MM.1S (cell line): ENCODE results near the gene PLEKHG1.

Experiments used
- DNase-seq: peaks from one replicate; pipeline ENCODE4 v3.0.0-alpha.2; 2015
- H2AFZ ChIP-seq: fragments of 300-600 bp; sonication (generic); 2 replicates; pipeline ENCODE4 v1.6.0; 2016; ENCODE audit warnings: antibody characterized with exemption, low read length
- H3F3A ChIP-seq: fragments of 300-600 bp; sonication (generic); 2 replicates; pipeline ENCODE4 v1.6.1; 2016; ENCODE audit warnings: mild to moderate bottlenecking, antibody characterized with exemption, low read length, moderate library complexity, mixed read lengths; ENCODE audit not compliant: insufficient read depth
- H3K27ac ChIP-seq: fragments of 300-600 bp; sonication (generic); 2 replicates; pipeline ENCODE4 v1.5.1; 2016; ENCODE audit warnings: mild to moderate bottlenecking, low read length
- H3K27me3 ChIP-seq: fragments of 300-600 bp; sonication (generic); replicated peaks from 2 replicates; pipeline ENCODE4 v1.6.0; 2016; ENCODE audit warnings: low read length; ENCODE audit not compliant: insufficient read depth
- H3K36me3 ChIP-seq: fragments of 300-600 bp; sonication (generic); replicated peaks from 2 replicates; pipeline ENCODE4 v1.6.1; 2016; ENCODE audit warnings: mild to moderate bottlenecking, low read length, mixed read lengths; ENCODE audit not compliant: insufficient read depth
- H3K4me1 ChIP-seq: fragments of 300-600 bp; sonication (generic); 2 replicates; pipeline ENCODE4 v1.6.1; 2016; ENCODE audit warnings: low read length, mixed read lengths
- H3K4me2 ChIP-seq: fragments of 300-600 bp; sonication (generic); 2 replicates; pipeline ENCODE4 v1.6.0; 2016; ENCODE audit warnings: low read depth, low read length
- H3K4me3 ChIP-seq: fragments of 300-600 bp; sonication (generic); 2 replicates; pipeline ENCODE4 v1.5.1; 2016; ENCODE audit warnings: low read length, mixed read lengths
- H3K79me2 ChIP-seq: fragments of 300-600 bp; sonication (generic); 2 replicates; pipeline ENCODE4 v1.6.1; 2016; ENCODE audit warnings: mixed run types, low read length, mixed read lengths
- H3K9ac ChIP-seq: fragments of 300-600 bp; sonication (generic); 2 replicates; pipeline ENCODE4 v1.6.1; 2016; ENCODE audit warnings: low read length, mixed read lengths
- H3K9me2 ChIP-seq: fragments of 300-600 bp; sonication (generic); replicated peaks from 2 replicates; pipeline ENCODE4 v1.6.1; 2016; ENCODE audit warnings: mild to moderate bottlenecking, low read length, mixed read lengths; ENCODE audit not compliant: insufficient read depth
- H3K9me3 ChIP-seq: fragments of 300-600 bp; sonication (generic); replicated peaks from 2 replicates; pipeline ENCODE4 v1.6.1; 2016; ENCODE audit warnings: mild to moderate bottlenecking, low read length, mixed read lengths; ENCODE audit not compliant: insufficient read depth
- H4K20me1 ChIP-seq: fragments of 300-600 bp; sonication (generic); 2 replicates; pipeline ENCODE4 v1.6.1; 2016; ENCODE audit warnings: mild to moderate bottlenecking, low read length, moderate library complexity, mixed read lengths; ENCODE audit not compliant: insufficient read depth
- CTCF ChIP-seq: fragments of 300-600 bp; sonication (generic); IDR thresholded peaks from 2 replicates; pipeline ENCODE4 v1.5.1; 2016; ENCODE audit warnings: antibody characterized with exemption, low read length, mixed read lengths
- EZH2 ChIP-seq: fragments of 300-600 bp; sonication (generic); optimal IDR thresholded peaks from 2 replicates; pipeline ENCODE3; 2017; ENCODE audit warnings: low read depth, mild to moderate bottlenecking, antibody characterized with exemption, low read length, mixed read lengths
- EZH2phosphoT487 ChIP-seq: fragments of 300-600 bp; sonication (generic); IDR thresholded peaks from 2 replicates; pipeline ENCODE4 v1.6.1; 2018; ENCODE audit warnings: antibody characterized with exemption, low read length

The PLEKHG1 gene

GRCh38 chr6:150620244-150620643 is 20.6 kb downstream of the PLEKHG1 start:
- H3K4me2 ChIP-seq, result no peak overlapping the region
- H3K9me3 ChIP-seq, result no peaks in the 10 kb centered on the region
- H3K4me1 ChIP-seq, result peaks cover 16% of the 10 kb centered on the region; the same call in 1 of the 2 replicates
- H3K36me3 ChIP-seq, result no peaks in the 10 kb centered on the region
- no peak overlapping the region for H3K9ac ChIP-seq
- no peak overlapping the region for H3K4me3 ChIP-seq
- TF ChIP-seq EZH2 (no peak), CTCF (no peak), EZH2phosphoT487 (no peak)
- H3K79me2 ChIP-seq, result no peaks in the 10 kb centered on the region
- DNase-seq, result no peak
- H4K20me1 ChIP-seq, result no peaks in the 10 kb centered on the region
- no peaks in the 10 kb centered on the region for H3K9me2 ChIP-seq
- H2AFZ ChIP-seq, result no peak overlapping the region
- H3F3A ChIP-seq, result no peaks in the 10 kb centered on the region
- no peak overlapping the region for H3K27ac ChIP-seq
- H3K27me3 ChIP-seq, result no peaks in the 10 kb centered on the region

- DNase-seq, result no peak
- Histone ChIP-seq H3K79me2 (no peaks in the 10 kb centered on the region), H3K4me1 (peaks cover 16% of the 10 kb centered on the region; the same call in 1 of the 2 replicates), H3K36me3 (no peaks in the 10 kb centered on the region), H3K9me3 (no peaks in the 10 kb centered on the region), H3K27ac (no peak overlapping the region), H4K20me1 (no peaks in the 10 kb centered on the region), H3K9ac (no peak overlapping the region), H3K9me2 (no peaks in the 10 kb centered on the region), H3F3A (no peaks in the 10 kb centered on the region), H2AFZ (no peak overlapping the region), H3K27me3 (no peaks in the 10 kb centered on the region), H3K4me3 (no peak overlapping the region), H3K4me2 (no peak overlapping the region)
- TF ChIP-seq EZH2, result no peak
- TF ChIP-seq CTCF, result no peak
- TF ChIP-seq EZH2phosphoT487, result no peak
Observed at GRCh38 chr6:150620763-150621162, 21.1 kb downstream of the PLEKHG1 start.

GRCh38 chr6:150622476-150622875 is 22.8 kb downstream of the PLEKHG1 start:
- Histone ChIP-seq H3K27ac (peak overlapping the region; percentile 67; the same call in 1 of the 2 replicates), H3K9me3 (no peaks in the 10 kb centered on the region), H3F3A (no peaks in the 10 kb centered on the region), H3K9ac (no peak overlapping the region), H3K4me1 (peaks cover 16% of the 10 kb centered on the region; the same call in 1 of the 2 replicates), H4K20me1 (no peaks in the 10 kb centered on the region), H3K79me2 (no peaks in the 10 kb centered on the region), H3K4me3 (no peak overlapping the region), H2AFZ (no peak overlapping the region), H3K27me3 (no peaks in the 10 kb centered on the region), H3K4me2 (no peak overlapping the region), H3K36me3 (no peaks in the 10 kb centered on the region), H3K9me2 (no peaks in the 10 kb centered on the region)
- TF ChIP-seq EZH2phosphoT487 (no peak), EZH2 (no peak), CTCF (no peak)
- DNase-seq, result no peak
